Measurements from ENCODE around the gene ATP8B2.
"Not testable (repeated sequence)": the region's sequence is repeated elsewhere in the genome, so short reads cannot be mapped to it uniquely, and the experiment has no call there.

Gene ATP8B2

GRCh38 chr1:154324241-154324640 lies 1.1 kb upstream of the ATP8B2 start:
- no peak for DNase-seq

DNA sequence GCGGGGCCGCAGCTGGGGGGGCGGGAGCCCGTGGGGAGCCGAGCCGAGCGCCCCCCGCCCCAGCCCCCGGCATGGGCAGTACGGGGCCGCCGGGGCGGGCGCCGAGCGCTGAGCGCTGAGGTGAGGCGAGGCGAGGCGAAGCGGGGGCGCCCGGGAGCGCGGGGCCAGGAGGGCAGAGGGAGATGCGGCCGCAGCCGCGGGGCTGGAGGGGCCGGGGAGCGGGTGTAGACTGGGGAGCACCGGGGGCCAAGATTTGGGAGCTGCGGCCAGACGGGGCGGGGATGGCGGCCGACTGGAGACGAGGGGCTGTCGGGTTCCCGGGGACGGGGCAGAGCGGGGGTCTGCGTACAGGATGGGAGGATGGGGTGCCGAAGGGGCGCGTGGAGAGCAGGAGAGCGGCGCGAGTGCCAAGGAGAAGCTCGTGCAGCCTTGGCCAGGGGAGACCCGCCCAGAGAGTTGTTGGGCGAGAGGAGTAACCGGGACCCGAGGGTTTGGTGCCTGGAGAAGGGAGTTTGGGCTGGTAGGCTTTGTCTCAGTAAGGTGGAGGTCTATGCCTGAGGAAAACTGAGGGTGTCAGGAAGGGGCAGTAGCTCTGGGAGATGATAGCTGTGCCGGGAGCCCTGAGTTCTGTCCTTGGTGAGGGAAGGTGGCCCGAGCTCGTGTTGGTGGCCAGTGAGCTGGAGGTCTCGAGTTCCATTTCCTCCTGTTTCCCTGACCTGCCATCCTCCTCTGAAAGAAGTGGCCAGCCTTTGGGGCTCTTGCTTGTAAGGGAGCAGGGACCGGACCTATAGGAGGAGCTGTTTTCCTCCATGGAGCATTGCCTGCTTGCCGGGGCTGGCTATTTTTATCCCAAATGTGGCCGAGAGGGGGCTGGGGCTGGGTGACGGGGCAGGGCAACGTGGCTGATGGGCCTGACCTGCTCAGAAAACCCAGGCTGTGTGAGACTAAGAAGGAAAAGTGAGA lies 539 bp downstream of the ATP8B2 start:
- DNase-seq, result peak; percentile 57

DNA sequence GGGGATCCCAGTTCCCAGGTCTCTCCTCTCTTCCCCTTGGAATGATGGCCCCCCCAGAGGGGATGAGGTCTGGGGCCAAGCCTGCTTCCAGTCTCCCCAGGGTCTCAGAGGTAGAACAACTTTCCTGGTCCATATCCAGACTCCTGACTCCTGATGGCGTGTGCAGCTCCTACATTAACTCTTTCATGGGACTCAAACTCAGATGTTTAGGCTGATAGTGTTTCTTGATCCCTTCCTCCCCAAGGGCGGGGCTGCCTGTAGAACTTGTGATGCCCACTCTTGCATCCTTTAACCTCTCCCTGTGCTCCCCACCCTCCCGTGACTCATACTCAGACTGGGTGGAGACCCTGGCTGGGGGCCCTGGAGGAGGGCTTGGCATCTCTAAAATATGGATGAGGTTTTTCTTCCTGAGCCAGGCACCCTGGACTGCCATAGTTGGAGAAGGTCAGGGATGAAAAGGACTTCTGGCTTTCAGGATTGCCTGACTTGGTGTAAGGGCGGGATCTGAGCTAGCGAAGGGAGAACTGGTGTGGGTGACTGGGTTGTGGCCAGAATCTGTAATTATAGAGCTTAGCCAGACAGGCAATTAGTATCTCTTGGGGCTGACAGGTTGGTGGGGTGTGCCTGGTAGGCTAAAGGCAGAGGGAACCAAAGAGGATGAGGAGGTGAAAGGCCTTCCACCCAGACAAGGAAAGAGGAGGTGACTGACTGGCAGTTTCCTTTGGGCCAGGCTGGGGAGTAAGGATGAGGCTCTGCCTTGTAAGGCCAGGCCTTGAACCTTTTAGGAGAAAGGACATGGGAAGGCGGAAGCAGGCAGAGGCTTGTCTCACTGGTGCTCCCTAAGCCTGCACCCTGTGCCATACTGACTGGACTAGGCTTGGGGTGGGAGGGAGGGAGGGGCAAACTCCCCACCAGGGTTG lies 1.5 kb downstream of the ATP8B2 start:
- DNase-seq, result no peak

DNA sequence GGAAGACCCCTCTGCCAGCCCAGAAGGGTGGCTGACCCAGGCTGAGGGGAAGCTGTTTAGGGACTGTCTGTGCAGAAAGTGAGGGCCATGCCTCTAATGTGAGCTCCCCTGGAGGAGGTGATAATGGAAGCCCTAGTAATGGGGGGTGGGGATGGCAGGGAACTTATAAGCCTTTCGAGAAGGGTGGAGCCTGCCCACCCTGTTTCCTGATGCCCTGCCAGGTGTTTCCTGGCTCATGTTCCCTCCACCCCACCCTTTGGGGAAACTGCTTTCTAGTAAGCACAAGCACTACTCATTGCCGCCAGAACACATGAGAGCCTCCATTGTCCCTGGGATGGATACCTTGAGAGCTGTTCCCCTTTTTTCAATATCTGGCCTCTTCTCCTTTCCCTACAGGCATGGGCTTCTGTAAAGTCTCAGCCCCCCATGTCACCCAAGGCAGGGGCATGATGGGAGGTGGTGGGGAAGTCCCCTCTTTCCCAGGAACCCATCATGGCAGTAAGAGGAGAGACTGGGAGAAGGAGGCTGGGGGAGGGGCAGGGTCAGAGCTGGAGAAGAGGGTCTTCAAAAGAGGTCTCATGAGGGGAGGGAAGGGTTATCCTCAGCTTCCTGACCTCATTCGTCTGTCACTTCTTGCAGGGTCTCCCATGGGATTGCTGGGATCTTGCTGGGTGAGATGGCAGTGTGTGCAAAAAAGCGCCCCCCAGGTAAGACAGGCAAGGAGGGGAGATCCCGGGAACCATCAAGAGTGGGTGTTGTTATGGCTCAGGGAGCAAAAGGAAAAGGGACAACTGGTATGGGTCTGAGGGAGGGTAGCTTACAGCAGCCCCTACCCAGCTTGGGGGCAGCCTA lies 2.4 kb downstream of the ATP8B2 start:
- DNase-seq, result no peak

GRCh38 chr1:154328318-154329151 lies 3.2 kb downstream of the ATP8B2 start:
- no peak for DNase-seq

- DNase-seq, result no peak
Observed at GRCh38 chr1:154329152-154329521, 3.8 kb downstream of the ATP8B2 start.

DNA sequence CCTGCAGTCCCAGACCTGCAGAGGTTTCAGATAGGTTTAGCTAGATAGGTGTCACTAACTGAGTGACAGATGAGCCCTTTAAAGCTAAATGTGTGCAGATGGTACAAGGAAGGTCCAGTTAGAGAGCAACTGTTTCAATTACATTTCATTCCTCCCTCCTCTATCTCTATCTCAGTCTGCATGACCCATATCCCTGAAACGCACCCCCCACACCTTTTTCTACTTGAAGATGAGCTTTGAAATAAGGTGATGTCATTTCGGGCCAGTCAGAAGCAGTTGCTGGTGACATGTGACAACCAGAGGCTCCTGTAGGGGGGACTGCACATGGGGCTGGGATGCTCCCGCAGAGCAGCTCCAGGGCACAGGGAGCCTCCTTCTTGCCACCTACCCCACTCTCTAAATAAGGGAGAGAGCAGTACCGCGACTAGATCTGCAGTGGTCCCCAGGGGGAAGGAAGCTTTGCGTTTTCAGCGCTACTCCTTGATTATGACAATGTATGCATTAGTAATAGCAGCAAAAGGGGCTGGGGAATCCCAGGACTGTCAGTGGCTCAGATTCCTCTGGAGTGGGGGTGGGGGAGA lies 4.3 kb downstream of the ATP8B2 start:
- no peak for DNase-seq

- DNase-seq, result no peak
Observed at GRCh38 chr1:154330669-154331068, 5.3 kb downstream of the ATP8B2 start.

GRCh38 chr1:154334079-154335024 lies 9.0 kb downstream of the ATP8B2 start:
- DNase-seq, result no peak

- DNase-seq, result peak; percentile 90
Observed at GRCh38 chr1:154335025-154335714, 9.8 kb downstream of the ATP8B2 start.

- DNase-seq, result no peak
Observed at GRCh38 chr1:154337253-154337894, 12.0 kb downstream of the ATP8B2 start.

GRCh38 chr1:154338875-154339274 lies 13.6 kb downstream of the ATP8B2 start:
- no peak for DNase-seq

- DNase-seq, result not testable (repeated sequence)
Observed at GRCh38 chr1:154341366-154341765, 16.0 kb downstream of the ATP8B2 start.

- DNase-seq, result no peak
Observed at GRCh38 chr1:154342132-154342531, 16.8 kb downstream of the ATP8B2 start.

GRCh38 chr1:154342836-154343472 lies 17.6 kb downstream of the ATP8B2 start:
- no peak for DNase-seq

GRCh38 chr1:154344977-154345837 lies 19.9 kb downstream of the ATP8B2 start:
- DNase-seq, result peak; percentile 10

- no peak for DNase-seq
Observed at GRCh38 chr1:154346276-154346917, 21.1 kb downstream of the ATP8B2 start.

Measured in SHP77 treated with DMSO at 0.1 percent for 48 hours (cell line).